K562 treated with DMSO at 1 percent for 4 hours (cell line): ENCODE measurements around the gene ZNF536. TPM values are rescaled to one million over a fixed set of nuclear protein-coding genes. Genes with fewer than 3 reads are reported as not detected.

Source experiments
- total RNA-seq: library from RNA; unstranded; fragments of 300-600 nt; gene quantifications from 2 replicates; pipeline ENCODE4 v1.2.3, GENCODE V29; 2022; ENCODE audit not compliant: insufficient read depth

The ZNF536 gene
- not detected in 2 replicates for total RNA-seq

GRCh38 chr19:30371960-30372824, at the start of gene ZNF536:
Gene ZNF536, plus strand, starts transcription at chr19:30372384. Its CDS starts 71,179 bp downstream, at chr19:30443563.

